HG03439 (cell line): Measurements from ENCODE around the gene CTSW.

Experiments used
- ATAC-seq: cut with Tn5 transposase; IDR thresholded peaks from one replicate; pipeline ENCODE4 v1.9.1; 2021; ENCODE audit warnings: mild to moderate bottlenecking, moderate library complexity; ENCODE audit not compliant: unreplicated experiment

CTSW gene

DNA sequence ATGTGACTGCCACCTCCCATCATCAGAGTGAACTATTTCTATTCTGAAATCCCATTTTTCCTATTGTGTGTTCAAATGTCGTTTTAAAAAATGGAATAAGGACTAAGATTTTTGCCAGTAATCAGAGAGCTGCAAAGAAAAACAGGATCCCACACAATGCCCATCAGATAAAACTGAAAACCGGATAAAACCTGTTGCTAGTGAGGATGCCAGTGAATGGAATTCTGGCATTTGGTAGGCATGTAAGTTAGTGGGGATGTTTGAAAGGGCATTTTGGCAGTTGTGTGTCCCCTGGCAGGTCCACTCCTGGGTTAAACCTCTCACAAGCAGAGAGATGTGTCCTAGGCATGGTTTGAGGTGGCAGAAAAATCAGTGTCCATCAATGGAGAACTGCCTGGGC is 45.8 kb downstream of the CTSW start:
- ATAC-seq = no peak

DNA sequence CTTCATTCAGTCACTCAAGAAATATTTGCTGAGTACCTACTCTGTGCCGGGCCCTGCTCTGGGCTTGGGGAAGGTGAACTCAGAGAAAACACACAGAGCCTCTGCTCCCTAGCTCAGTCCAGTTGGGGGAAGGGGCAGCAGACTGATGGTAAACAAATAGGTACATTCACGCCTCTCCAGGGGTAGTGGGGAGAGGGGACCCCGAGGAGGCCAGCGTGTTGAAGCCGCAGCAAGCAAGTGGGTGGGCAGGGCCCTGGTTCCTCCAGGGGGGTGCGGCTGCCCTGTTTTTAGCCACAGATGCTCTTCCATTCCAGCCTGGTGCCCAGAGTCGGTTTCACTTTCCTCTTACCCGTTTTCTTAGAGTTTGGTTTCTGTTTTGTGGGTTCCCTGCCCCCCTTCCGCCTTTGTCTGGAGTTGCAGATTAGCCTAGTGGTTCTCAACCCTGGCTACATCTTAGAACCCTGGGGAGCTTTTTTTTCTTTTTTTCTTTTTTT is 48.3 kb downstream of the CTSW start:
- ATAC-seq = peak; percentile 70

DNA sequence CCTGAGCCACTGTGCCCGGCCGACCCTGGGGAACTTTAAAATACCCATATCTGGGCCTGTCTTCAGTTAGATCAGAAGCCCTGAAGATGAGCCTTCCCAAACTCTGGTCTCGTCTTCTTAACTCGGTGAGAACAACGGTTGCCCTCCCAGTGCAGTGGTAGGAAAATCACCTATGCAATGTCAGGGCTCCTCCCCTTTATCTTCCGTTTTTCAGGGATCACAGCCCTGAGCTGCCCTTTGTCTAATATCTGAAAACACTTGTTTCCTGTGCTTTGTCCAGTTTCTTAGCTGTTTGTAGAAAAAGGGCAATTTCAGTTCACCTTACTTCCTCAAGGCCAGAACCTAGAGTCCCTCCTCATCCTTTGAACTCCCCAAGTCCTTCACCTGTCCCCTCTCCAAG is 49.0 kb downstream of the CTSW start:
- ATAC-seq = no peak

DNA sequence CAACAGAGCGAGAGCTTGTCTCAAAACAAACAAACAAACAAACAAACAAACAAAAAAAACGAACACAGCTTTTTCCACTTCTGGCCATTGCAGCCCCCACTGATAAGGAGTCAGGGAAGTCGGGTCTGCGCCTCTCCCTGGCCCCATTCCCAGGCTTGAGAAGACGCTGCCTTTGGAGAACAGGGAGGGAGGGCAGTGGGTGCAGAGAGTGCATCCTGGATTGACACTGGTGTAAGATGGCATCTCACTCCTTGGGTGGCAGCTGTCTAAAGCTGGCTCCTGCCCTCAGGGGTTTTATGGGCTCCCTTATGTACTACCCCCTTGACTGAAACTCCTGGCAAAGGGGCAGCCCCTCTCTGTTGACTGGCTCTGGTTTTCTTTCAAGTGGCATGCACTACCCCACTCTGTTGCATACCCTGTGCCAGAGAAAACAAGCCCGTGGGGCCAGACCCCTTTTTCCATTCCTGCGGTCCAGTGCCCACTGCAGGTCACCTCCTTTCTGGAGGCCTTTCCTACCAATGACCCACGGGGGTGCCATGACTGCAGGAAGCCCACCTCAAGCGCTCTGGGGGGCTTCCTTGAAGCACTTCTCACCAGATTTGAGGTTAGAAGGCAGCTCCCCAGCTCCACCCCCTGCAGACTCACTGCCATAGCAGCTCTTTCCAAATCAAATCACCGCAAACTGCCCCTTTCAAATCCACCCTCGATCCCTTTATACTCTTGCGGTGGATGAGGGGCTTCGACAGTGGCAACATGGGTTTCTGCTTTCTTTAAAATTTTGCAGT is 52.3 kb downstream of the CTSW start:
- no peak for ATAC-seq

DNA sequence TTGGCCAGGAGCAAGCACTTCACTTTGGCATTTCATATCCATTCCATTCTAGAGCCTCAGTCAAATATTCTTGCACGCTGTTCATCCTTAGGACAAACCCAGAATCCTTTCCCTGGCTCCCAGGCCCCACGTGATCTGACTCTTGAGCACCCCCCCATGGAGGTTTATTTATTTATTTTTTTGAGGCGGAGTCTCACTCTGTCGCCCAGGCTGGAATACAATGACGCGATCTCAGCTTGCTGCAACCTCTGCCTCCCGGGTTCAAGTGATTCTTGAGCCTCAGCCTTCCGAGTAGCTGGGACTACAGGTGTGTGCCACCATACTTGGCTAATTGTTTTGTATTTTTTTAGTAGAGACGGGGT is 52.9 kb downstream of the CTSW start:
- no peak for ATAC-seq
